Thyroid gland (tissue), 4 donors: ENCODE data around the gene NDUFC1. TPM values are rescaled to one million over a fixed set of nuclear protein-coding genes. Genes with fewer than 3 reads are reported as not detected.

Experiments used
- DNase-seq, 2 donors: peaks; one replicate each; pipeline ENCODE4 v3.0.0-alpha.2; 2019
- H3K27ac ChIP-seq, 3 donors: fragments of 200-600 bp; sonication (generic); 1 replicate in 2 of 3; 2 replicates in 1 of 3; pipeline ENCODE4 v1.5.1; 2016 to 2019; ENCODE audit warnings: mild to moderate bottlenecking in 1 of 3, moderate library complexity in 1 of 3
- H3K27me3 ChIP-seq: fragments of 200-600 bp; sonication (generic); one replicate; pipeline ENCODE4 v1.5.1; 2019
- H3K36me3 ChIP-seq, 2 donors: fragments of 200-600 bp; sonication (generic); one replicate each; pipeline ENCODE4 v1.5.1; 2016 to 2019
- H3K4me1 ChIP-seq, 2 donors: fragments of 200-600 bp; sonication (generic); one replicate each; pipeline ENCODE4 v1.5.1; 2017 to 2019
- H3K4me3 ChIP-seq, 3 donors: fragments of 200-600 bp; sonication (generic); replicated peaks in 1 of 3; 1 replicate in 2 of 3; 2 replicates in 1 of 3; pipeline ENCODE4 v1.5.1; 2016; ENCODE audit warnings: mild to moderate bottlenecking in 1 of 3
- H3K9me3 ChIP-seq: fragments of 200-600 bp; sonication (generic); one replicate; pipeline ENCODE4 v1.5.1; 2017
- CTCF ChIP-seq, 6 experiments: fragments of 200-600 bp in 3 of 6; fragments of 450-650 bp in 3 of 6; sonication (generic) in 3 of 6; IDR thresholded peaks; one replicate each; pipeline ENCODE4 v1.5.1; 2016 to 2019; ENCODE audit warnings: antibody characterized with exemption in 6 of 6, mild to moderate bottlenecking in 2 of 6, inconsistent platforms in 1 of 6, moderate library complexity in 1 of 6
- POLR2A ChIP-seq, 2 donors: fragments of 450-650 bp; IDR thresholded peaks; one replicate each; pipeline ENCODE4 v1.6.1; 2017; ENCODE audit warnings: antibody characterized with exemption in 2 of 2, mild to moderate bottlenecking in 2 of 2, moderate library complexity in 1 of 2
- WGBS, 2 donors: methylation state at CpG; one replicate each; pipeline ENCODE4 v1.1.5; 2017; 5-methylcytosine and 5-hydroxymethylcytosine counted together
- intact Hi-C: fragments of 100-400 bp; cut with DNase I; formaldehyde crosslinking; loops from one replicate; pipeline ENCODE4 v1.15.1; 2023
- total RNA-seq, 4 donors: library from RNA; depleted of rRNA; stranded (reverse); fragments of >200 nt; gene quantifications; one replicate each; pipeline ENCODE4 v1.2.3, GENCODE V29; 2016

NDUFC1 gene
- 10 to 100 TPM; 27.9 to 92.4 (median 53.2) TPM for total RNA-seq

- Histone ChIP-seq H3K27me3 (no peaks in the 10 kb centered on the region), H3K4me1 (peaks cover 20 to 23% of the 10 kb centered on the region in 2 donors), H3K4me3 (peak within 1 kb of the TSS; percentile 83 to 94 (median 92)), H3K27ac (peak within 1 kb of the TSS; percentile 66 to 88 (median 88)), H3K36me3 (peaks cover 0 to 6% of the 10 kb centered on the region in 2 donors), H3K9me3 (no peaks in the 10 kb centered on the region)
- intact Hi-C loops = no loop called here
- TF ChIP-seq CTCF (IDR thresholded peaks at IDR 0.05) (peak in 4 of 6 experiments; percentile 17 to 34 (median 23)), POLR2A (IDR thresholded peaks at IDR 0.05) (peak in 1 of 2 donors; percentile 34)
- WGBS, 2 donors = 0% methylated on average over 35 to 37 of the region's 46 CpGs
- DNase-seq = peak; percentile 50 to 54
Observed at GRCh38 chr4:139301821-139302611, at the start of gene NDUFC1. NDUFC1 (minus strand) TSS chr4:139302477; CDS start chr4:139295798, 6,679 bp downstream.

- Histone ChIP-seq H3K27ac (no peak overlapping the region), H3K4me1 (no peaks in the 10 kb centered on the region), H3K27me3 (no peaks in the 10 kb centered on the region), H3K4me3 (no peak overlapping the region), H3K36me3 (no peaks in the 10 kb centered on the region), H3K9me3 (no peaks in the 10 kb centered on the region)
- no peak for DNase-seq
- intact Hi-C loops = no loop called here
- TF ChIP-seq CTCF (IDR thresholded peaks at IDR 0.05) (no peak), POLR2A (IDR thresholded peaks at IDR 0.05) (no peak)
Observed at GRCh38 chr4:139337612-139338011, 35.3 kb upstream of the NDUFC1 start.

GRCh38 chr4:139333046-139333445 is 30.8 kb upstream of the NDUFC1 start:
- H3K4me1 ChIP-seq = no peaks in the 10 kb centered on the region
- H3K27ac ChIP-seq = no peak overlapping the region
- DNase-seq = no peak
- no peak for TF ChIP-seq CTCF (IDR thresholded peaks at IDR 0.05)
- no peak for TF ChIP-seq POLR2A (IDR thresholded peaks at IDR 0.05)
- intact Hi-C loops = no loop called here
- H3K9me3 ChIP-seq = no peaks in the 10 kb centered on the region
- H3K27me3 ChIP-seq = no peaks in the 10 kb centered on the region
- no peak overlapping the region for H3K4me3 ChIP-seq
- H3K36me3 ChIP-seq = no peaks in the 10 kb centered on the region
- WGBS, 2 donors = 97 to 98% methylated on average over 2 of the region's 2 CpGs

- TF ChIP-seq POLR2A (IDR thresholded peaks at IDR 0.05) (no peak), CTCF (IDR thresholded peaks at IDR 0.05) (no peak)
- WGBS, 2 donors = 100% methylated on average over 1 of the region's 1 CpG
- intact Hi-C loops = no loop called here
Observed at GRCh38 chr4:139331185-139331584, 28.9 kb upstream of the NDUFC1 start.

GRCh38 chr4:139330283-139330682 is 28.0 kb upstream of the NDUFC1 start:
- Histone ChIP-seq H3K4me1 (no peaks in the 10 kb centered on the region), H3K4me3 (no peak overlapping the region), H3K9me3 (no peaks in the 10 kb centered on the region), H3K36me3 (no peaks in the 10 kb centered on the region), H3K27me3 (no peaks in the 10 kb centered on the region), H3K27ac (no peak overlapping the region)
- no peak for DNase-seq
- intact Hi-C loops = no loop called here
- TF ChIP-seq CTCF (IDR thresholded peaks at IDR 0.05) = no peak
- TF ChIP-seq POLR2A (IDR thresholded peaks at IDR 0.05) = no peak
- 68 to 71% methylated on average over 3 of the region's 3 CpGs for WGBS, 2 donors

More at GRCh38 chr4:139331185-139331584, 28.9 kb upstream of the NDUFC1 start:
- H3K9me3 ChIP-seq = no peaks in the 10 kb centered on the region
- no peak for DNase-seq
- no peaks in the 10 kb centered on the region for H3K27me3 ChIP-seq
- H3K27ac ChIP-seq = no peak overlapping the region
- H3K36me3 ChIP-seq = no peaks in the 10 kb centered on the region
- no peaks in the 10 kb centered on the region for H3K4me1 ChIP-seq
- no peak overlapping the region for H3K4me3 ChIP-seq
